Measurements from ENCODE around the gene GAS2L2.

Gene GAS2L2

DNA sequence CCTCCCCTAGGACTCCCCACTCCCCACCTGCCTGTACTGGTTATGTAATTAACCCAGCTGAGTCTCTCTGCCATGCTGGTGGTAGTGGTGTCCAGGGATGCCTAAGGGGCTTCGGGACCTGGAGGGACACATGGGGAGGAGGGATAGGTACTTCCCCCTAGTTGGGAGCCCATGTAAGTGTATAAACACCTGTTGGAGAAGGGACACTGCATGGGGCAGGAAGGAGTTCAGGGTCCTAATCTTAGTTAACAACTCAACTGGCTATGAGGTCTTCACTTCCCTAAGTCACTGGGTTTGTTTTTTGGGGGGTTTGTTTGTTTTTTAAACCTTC is 20.3 kb downstream of the GAS2L2 start:
- no peaks in the 10 kb centered on the region for H3K9me3 ChIP-seq (ENCODE audit: severe bottlenecking)
- H3K27me3 ChIP-seq (ENCODE audit: insufficient read depth, low read depth, severe bottlenecking): no peaks in the 10 kb centered on the region
- H3K27ac ChIP-seq: no peak overlapping the region
- TF ChIP-seq, protein P1, sequence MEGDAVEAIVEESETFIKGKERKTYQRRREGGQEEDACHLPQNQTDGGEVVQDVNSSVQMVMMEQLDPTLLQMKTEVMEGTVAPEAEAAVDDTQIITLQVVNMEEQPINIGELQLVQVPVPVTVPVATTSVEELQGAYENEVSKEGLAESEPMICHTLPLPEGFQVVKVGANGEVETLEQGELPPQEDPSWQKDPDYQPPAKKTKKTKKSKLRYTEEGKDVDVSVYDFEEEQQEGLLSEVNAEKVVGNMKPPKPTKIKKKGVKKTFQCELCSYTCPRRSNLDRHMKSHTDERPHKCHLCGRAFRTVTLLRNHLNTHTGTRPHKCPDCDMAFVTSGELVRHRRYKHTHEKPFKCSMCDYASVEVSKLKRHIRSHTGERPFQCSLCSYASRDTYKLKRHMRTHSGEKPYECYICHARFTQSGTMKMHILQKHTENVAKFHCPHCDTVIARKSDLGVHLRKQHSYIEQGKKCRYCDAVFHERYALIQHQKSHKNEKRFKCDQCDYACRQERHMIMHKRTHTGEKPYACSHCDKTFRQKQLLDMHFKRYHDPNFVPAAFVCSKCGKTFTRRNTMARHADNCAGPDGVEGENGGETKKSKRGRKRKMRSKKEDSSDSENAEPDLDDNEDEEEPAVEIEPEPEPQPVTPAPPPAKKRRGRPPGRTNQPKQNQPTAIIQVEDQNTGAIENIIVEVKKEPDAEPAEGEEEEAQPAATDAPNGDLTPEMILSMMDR (IDR thresholded peaks at IDR 0.05; ENCODE audit: low read depth, low read length): no peak
- no peak for DNase-seq
- H3K36me3 ChIP-seq: no peaks in the 10 kb centered on the region
- peak overlapping the region; percentile 82 for H3K4me3 ChIP-seq (ENCODE audit: low read depth, low read length)

DNA sequence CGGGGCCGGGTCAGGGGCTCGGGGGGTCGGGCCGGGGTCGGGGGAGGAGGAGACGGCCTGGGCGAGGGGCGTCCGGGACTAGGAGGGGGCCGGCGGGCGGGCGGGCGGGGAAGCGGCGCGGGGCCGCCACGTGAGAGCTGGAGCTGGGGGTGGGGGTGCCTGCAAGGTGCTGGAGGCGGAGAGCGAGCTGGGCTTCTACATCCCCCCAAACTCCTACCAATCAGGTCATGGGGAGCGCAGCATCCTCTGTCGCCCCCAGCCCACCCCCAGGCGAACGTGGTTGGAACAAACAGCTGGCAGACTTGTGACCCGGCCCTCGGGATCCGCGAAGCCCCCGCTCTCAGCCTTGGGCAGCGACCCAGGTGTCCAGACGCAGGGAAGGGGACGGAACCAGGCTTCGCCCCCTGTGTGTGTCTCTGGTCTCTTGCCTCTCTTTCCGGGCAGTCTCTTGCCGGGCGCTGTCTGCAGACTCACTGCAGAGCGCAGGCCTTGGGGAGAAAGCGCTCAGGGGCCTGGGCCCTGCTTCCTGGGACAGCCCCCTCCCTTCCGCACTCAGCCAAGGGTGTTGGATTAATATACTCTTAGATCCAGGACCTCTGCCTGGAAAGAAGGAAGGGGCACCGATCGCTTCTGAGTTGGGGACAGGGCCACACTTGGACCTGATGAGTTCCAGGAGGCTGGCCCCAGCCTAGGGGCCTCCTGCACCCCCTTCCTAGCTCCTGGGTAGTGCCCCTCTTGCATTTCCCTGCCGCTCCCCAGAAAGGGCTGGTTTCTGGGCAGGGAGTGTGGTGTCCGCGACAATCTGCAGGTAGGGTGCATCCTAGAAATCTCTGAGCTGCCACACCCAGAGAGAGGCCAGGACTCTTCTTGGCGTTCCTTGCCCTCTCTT is 20.9 kb downstream of the GAS2L2 start:
- no peaks in the 10 kb centered on the region for H3K9me3 ChIP-seq (ENCODE audit: severe bottlenecking)
- peak overlapping the region; percentile 29; the same call in 1 of the 2 replicates for H3K27ac ChIP-seq
- H3K27me3 ChIP-seq (ENCODE audit: insufficient read depth, low read depth, severe bottlenecking): no peaks in the 10 kb centered on the region
- DNase-seq: no peak
- H3K4me3 ChIP-seq (ENCODE audit: low read depth, low read length): peak overlapping the region; percentile 82
- TF ChIP-seq, protein P1 (IDR thresholded peaks at IDR 0.05; ENCODE audit: low read depth, low read length): no peak
- peaks cover 4% of the 10 kb centered on the region; the same call in 1 of the 2 replicates for H3K36me3 ChIP-seq

DNA sequence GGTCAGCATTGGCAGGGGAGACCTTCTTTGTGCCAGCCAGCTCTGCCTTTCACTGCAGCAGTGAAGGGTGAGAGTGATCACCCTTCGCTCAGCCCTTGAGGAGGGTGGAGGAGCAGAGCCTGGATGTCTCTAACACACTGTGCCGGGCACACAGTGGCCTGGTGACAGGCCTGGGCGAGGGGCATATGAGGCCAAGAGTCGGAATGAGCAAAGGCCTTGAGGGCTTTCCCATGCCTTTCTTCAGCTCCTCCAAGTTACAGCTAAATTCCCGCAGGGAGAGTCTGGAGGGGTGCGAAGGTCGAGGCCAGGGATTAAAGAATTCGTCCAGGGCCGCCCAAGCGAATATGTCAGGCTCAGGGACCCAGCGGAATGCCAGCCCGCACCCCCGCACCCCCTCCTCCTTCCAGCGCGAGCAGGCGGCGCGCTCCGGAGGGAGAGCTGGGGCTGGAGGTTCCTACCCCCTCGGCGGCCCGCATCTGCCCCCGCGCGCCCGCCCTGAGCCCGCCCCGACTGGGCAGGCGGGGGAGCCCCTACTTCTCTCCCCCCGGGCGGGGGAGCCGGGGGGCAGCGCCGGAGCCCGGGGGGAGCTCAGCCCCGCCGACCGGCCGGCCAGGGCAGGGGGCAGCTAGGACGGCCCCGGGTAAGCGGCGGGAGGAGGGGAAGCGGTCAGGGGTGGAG is 21.7 kb downstream of the GAS2L2 start, which contains the start of gene RASL10B:
Gene RASL10B (plus strand): TSS at position 401 of the 678 bp plus-strand sequence. CDS start 3,546 bp downstream, outside the sequence.
- H3K27me3 ChIP-seq (ENCODE audit: insufficient read depth, low read depth, severe bottlenecking): no peaks in the 10 kb centered on the region
- peak; percentile 82 for DNase-seq
- H3K36me3 ChIP-seq: peaks cover 4% of the 10 kb centered on the region; the same call in 1 of the 2 replicates
- H3K27ac ChIP-seq: peak within 1 kb of the TSS; percentile 79
- H3K9me3 ChIP-seq (ENCODE audit: severe bottlenecking): no peaks in the 10 kb centered on the region
- TF ChIP-seq, protein P1 (IDR thresholded peaks at IDR 0.05; ENCODE audit: low read depth, low read length): no peak
- H3K4me3 ChIP-seq (ENCODE audit: low read depth, low read length): peak within 1 kb of the TSS; percentile 82

DNA sequence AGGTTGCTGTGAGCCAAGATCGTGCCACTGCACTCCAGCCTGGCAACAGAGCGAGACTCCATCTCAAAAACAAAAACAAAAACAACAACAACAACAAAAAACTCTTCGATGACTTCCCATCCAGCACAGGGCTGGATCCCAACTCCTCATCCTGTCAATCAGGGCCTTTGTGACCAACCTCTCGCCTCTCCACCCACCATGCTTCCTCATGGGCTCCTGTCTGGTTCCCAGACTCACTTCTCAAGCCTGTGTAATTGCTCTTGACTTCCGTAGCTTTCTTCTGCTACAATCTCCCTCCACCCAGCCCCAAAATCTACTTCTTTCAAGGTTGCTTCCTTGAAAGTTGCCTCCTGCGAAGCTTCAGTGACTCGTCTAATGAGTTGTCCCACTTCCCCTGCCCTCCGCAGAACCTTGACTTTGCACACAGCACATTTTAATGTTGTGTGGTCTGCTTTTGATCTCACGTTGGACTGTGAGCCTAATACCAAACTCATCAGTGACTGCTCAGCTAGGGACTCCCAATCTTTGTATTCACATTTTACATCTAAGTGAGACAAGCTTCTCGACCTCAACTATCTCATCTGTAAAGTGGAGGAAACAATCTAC is 22.5 kb downstream of the GAS2L2 start:
- no peaks in the 10 kb centered on the region for H3K9me3 ChIP-seq (ENCODE audit: severe bottlenecking)
- H3K4me3 ChIP-seq (ENCODE audit: low read depth, low read length): no peak overlapping the region
- H3K36me3 ChIP-seq: peaks cover 9% of the 10 kb centered on the region; the same call in 1 of the 2 replicates
- DNase-seq: no peak
- no peak overlapping the region for H3K27ac ChIP-seq
- H3K27me3 ChIP-seq (ENCODE audit: insufficient read depth, low read depth, severe bottlenecking): no peaks in the 10 kb centered on the region
- TF ChIP-seq, protein P1 (IDR thresholded peaks at IDR 0.05; ENCODE audit: low read depth, low read length): no peak

DNA sequence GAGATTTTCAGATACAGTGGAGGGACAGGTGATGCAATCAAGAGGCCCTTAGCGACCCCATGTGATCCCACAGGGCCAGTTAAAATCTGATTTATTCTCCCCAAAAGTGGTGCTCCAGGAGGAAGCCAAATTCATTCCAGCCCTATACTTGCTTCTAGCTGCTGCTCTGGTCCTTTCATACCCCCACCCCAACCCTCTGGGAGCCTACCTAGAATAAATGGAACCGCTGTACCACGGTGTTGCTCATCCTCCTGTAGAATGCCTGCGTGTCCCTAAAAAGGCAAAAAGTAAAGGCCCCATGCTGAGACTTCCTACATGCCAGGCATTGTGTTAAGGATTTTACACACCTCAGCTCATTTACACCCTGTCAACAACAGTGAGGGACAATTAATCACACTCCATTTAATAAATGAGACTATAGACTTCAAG is 23.6 kb downstream of the GAS2L2 start:
- no peak overlapping the region for H3K27ac ChIP-seq
- peaks cover 20% of the 10 kb centered on the region for H3K36me3 ChIP-seq
- H3K4me3 ChIP-seq (ENCODE audit: low read depth, low read length): no peak overlapping the region
- TF ChIP-seq, protein P1 (IDR thresholded peaks at IDR 0.05; ENCODE audit: low read depth, low read length): no peak
- no peak for DNase-seq
- no peaks in the 10 kb centered on the region for H3K27me3 ChIP-seq (ENCODE audit: insufficient read depth, low read depth, severe bottlenecking)
- no peaks in the 10 kb centered on the region for H3K9me3 ChIP-seq (ENCODE audit: severe bottlenecking)

Measured in WERI-Rb-1 (cell line).